CD4-positive, alpha-beta T cell (primary cell): Measurements from ENCODE around the gene DAPK1. TPM values are rescaled to one million over a fixed set of nuclear protein-coding genes. Genes with fewer than 3 reads are reported as not detected.

Experiments used
- ATAC-seq: fragments of 200-7000 bp; cut with Tn5 transposase; one replicate; pipeline ENCODE4 v1.10.0; 2022; ENCODE audit warnings: mild to moderate bottlenecking; ENCODE audit not compliant: poor library complexity
- CTCF ChIA-PET: fragments of 350-600 bp; sonication (Branson Sonifier 250); formaldehyde crosslinking; loops from one replicate; lab custom pipeline; 2021; ENCODE audit warnings: antibody characterized with exemption, inconsistent platforms; lab: Charles Lee
- POLR2A ChIA-PET: fragments of 350-600 bp; sonication (Branson Sonifier 250); formaldehyde crosslinking; loops from one replicate; lab custom pipeline; 2021; ENCODE audit warnings: antibody characterized with exemption, inconsistent platforms; lab: Charles Lee
- DNase-seq, 14 experiments: peaks; one replicate each; pipeline ENCODE4 v3.0.0-alpha.2; 2013 to 2020; ENCODE audit warnings: mixed read lengths in 2 of 14
- H3K27ac ChIP-seq, 2 donors: one replicate each; pipeline versions ENCODE4 v1.5.1 to v1.7.0; 2013; ENCODE audit warnings: low read length in 2 of 2, low read depth in 1 of 2, mild to moderate bottlenecking in 1 of 2
- H3K27me3 ChIP-seq, 2 experiments: 1 replicate in 1 of 2; 2 replicates in 1 of 2; pipeline versions ENCODE4 v1.6.1 to v1.7.0; 2013; ENCODE audit warnings: low read length in 2 of 2, control low read depth in 1 of 2, mild to moderate bottlenecking in 1 of 2, moderate library complexity in 1 of 2; ENCODE audit not compliant: insufficient read depth in 2 of 2, control insufficient read depth in 1 of 2
- H3K36me3 ChIP-seq: one replicate; pipeline ENCODE4 v1.6.1; 2013; ENCODE audit warnings: low read length, control low read depth; ENCODE audit not compliant: insufficient read depth
- H3K4me1 ChIP-seq: one replicate; pipeline ENCODE4 v1.6.1; 2013; ENCODE audit warnings: low read length, control low read depth; ENCODE audit not compliant: insufficient read depth
- H3K4me3 ChIP-seq: one replicate; pipeline ENCODE4 v1.5.1; 2013; ENCODE audit warnings: mild to moderate bottlenecking, low read length, moderate library complexity
- H3K9me3 ChIP-seq, 2 experiments: 1 replicate in 1 of 2; 2 replicates in 1 of 2; pipeline versions ENCODE4 v1.6.1 to v1.7.0; 2013; ENCODE audit warnings: low read length in 2 of 2, mild to moderate bottlenecking in 2 of 2, control low read depth in 1 of 2, moderate library complexity in 1 of 2; ENCODE audit not compliant: control insufficient read depth in 1 of 2, insufficient read depth in 1 of 2
- H3K27ac Mint-ChIP-seq: one replicate; pipeline ENCODE4 v1.8.0; 2020; ENCODE audit warnings: mixed read lengths
- H3K27me3 Mint-ChIP-seq: one replicate; pipeline ENCODE4 v1.8.0; 2021; ENCODE audit warnings: mixed read lengths
- H3K36me3 Mint-ChIP-seq: one replicate; pipeline ENCODE4 v1.8.0; 2021; ENCODE audit warnings: low read depth, mixed read lengths
- H3K4me1 Mint-ChIP-seq: one replicate; pipeline ENCODE4 v1.8.0; 2021; ENCODE audit warnings: low read depth, mixed read lengths
- H3K4me3 Mint-ChIP-seq: one replicate; pipeline ENCODE4 v1.8.0; 2020; ENCODE audit warnings: mild to moderate bottlenecking, mixed read lengths
- H3K9me3 Mint-ChIP-seq: one replicate; pipeline ENCODE4 v1.8.0; 2020; ENCODE audit warnings: mixed read lengths
- intact Hi-C, 2 experiments: fragments of 100-400 bp; cut with DNase I in 1 of 2; cut with micrococcal nuclease in 1 of 2; formaldehyde crosslinking; loops; one replicate each; pipeline versions ENCODE4 v1.15.1 to v1.9.0; 2023 to 2025; cut with DNase I, micrococcal nuclease
- total RNA-seq, 174 experiments: library from RNA in 2 of 174; stranded (reverse) in 2 of 174; gene quantifications; one replicate each; pipeline ENCODE4 v1.2.3 and lab custom pipeline; 2021 to 2026
- TF ChIP-seq, protein P1 (sequence below): fragments of 200-600 bp; IDR thresholded peaks from one replicate; pipeline ENCODE4 v1.8.0; 2022; ENCODE audit warnings: antibody characterized with exemption, mild to moderate bottlenecking

Gene DAPK1
- total RNA-seq, 2 experiments from 2014 or later: 2.7 TPM

DNA sequence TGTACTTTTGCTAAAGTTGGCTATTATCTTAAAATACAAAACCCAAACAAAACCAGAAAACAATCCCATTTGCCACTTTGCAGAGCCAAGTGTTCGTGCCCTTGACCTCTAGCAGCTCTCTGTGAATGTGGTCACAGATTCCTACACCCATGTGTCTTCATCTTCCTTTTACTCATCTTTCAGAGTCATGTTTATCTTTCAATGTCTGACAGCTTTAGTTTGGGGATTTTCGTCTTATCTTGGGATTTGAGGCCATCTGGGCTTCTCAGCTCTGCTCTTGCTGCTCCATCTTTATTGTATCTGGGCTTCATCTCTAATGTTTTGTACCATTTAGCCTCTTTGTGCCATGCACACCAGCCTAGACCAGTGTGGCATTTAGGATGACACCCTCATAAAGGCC lies 81.0 kb downstream of the DAPK1 start:
- H3K9me3 Mint-ChIP-seq: no peaks in the 10 kb centered on the region
- no peaks in the 10 kb centered on the region for H3K4me1 Mint-ChIP-seq
- Histone ChIP-seq H3K4me1 (no peaks in the 10 kb centered on the region), H3K4me3 (no peak overlapping the region), H3K27ac (no peak overlapping the region), H3K9me3 (no peaks in the 10 kb centered on the region), H3K36me3 (no peaks in the 10 kb centered on the region), H3K27me3 (no peaks in the 10 kb centered on the region)
- H3K36me3 Mint-ChIP-seq: no peaks in the 10 kb centered on the region
- no peak overlapping the region for H3K27ac Mint-ChIP-seq
- H3K4me3 Mint-ChIP-seq: no peak overlapping the region
- ChIA-PET POLR2A (no interaction called here), CTCF (no interaction called here)
- DNase-seq: no peak
- TF ChIP-seq, protein P1, sequence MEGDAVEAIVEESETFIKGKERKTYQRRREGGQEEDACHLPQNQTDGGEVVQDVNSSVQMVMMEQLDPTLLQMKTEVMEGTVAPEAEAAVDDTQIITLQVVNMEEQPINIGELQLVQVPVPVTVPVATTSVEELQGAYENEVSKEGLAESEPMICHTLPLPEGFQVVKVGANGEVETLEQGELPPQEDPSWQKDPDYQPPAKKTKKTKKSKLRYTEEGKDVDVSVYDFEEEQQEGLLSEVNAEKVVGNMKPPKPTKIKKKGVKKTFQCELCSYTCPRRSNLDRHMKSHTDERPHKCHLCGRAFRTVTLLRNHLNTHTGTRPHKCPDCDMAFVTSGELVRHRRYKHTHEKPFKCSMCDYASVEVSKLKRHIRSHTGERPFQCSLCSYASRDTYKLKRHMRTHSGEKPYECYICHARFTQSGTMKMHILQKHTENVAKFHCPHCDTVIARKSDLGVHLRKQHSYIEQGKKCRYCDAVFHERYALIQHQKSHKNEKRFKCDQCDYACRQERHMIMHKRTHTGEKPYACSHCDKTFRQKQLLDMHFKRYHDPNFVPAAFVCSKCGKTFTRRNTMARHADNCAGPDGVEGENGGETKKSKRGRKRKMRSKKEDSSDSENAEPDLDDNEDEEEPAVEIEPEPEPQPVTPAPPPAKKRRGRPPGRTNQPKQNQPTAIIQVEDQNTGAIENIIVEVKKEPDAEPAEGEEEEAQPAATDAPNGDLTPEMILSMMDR: no peak
- intact Hi-C loops: no loop called here
- ATAC-seq: no peak
- H3K27me3 Mint-ChIP-seq: no peaks in the 10 kb centered on the region

DNA sequence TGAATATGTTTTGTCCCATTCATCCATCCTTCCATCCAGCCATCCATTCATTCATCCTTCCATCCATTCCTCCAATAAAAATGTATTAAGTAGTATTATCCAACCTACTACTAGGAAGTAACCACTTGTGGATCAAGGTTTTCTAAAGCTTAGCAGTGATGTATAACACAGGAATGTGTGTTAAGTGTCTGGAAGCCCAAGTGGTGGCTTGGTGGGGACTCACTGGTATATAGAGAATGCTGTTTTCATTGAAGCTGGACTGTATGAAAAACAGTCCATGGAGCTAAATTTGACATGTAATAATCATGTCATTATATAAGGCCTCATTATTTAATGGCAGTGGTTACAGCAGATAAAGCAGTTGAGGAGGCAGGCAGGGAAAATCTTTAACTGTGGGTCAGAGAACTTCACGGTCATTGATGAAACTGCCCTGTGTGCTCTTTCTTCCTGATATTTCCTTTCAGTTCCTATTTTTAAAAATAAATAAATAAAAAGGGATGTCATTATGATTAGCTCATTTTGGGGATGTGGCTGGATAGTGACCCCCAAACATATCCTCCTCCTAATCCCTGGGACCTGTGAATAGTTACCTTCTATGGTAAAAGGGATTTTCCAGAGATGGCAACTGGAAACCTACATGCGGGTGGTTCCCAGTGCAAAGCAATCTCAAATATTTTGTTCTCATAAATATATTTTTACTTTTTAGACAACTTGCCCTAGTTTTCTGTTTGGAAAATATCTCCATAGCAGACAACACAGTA lies 82.3 kb downstream of the DAPK1 start:
- Histone ChIP-seq H3K36me3 (no peaks in the 10 kb centered on the region), H3K9me3 (no peaks in the 10 kb centered on the region), H3K4me3 (no peak overlapping the region), H3K4me1 (no peaks in the 10 kb centered on the region), H3K27me3 (no peaks in the 10 kb centered on the region), H3K27ac (no peak overlapping the region)
- Mint-ChIP-seq H3K9me3 (no peaks in the 10 kb centered on the region), H3K36me3 (no peaks in the 10 kb centered on the region), H3K4me3 (no peak overlapping the region), H3K4me1 (no peaks in the 10 kb centered on the region), H3K27ac (no peak overlapping the region), H3K27me3 (no peaks in the 10 kb centered on the region)
- peak in 2 of 14 experiments; percentile 9 to 14 for DNase-seq
- intact Hi-C loops: no loop called here
- TF ChIP-seq, protein P1: no peak
- ATAC-seq: no peak
- ChIA-PET CTCF (interaction anchor here (1.3 kb wide), 1 partner anchor 10 kb away, joined by 3 read pairs; no protein-coding TSS in a partner anchor), POLR2A (interaction anchor here (1.0 kb wide), 1 partner anchor 82 kb away, joined by 3 read pairs; the partner anchor contains the start of gene DAPK1)

- ChIA-PET CTCF (interaction anchor here (1.3 kb wide), 1 partner anchor 11 kb away, joined by 3 read pairs; no protein-coding TSS in a partner anchor), POLR2A (interaction anchor here (1.0 kb wide), 1 partner anchor 83 kb away, joined by 3 read pairs; the partner anchor contains the start of gene DAPK1)
- Mint-ChIP-seq H3K27ac (no peak overlapping the region), H3K4me3 (no peak overlapping the region), H3K9me3 (no peaks in the 10 kb centered on the region), H3K36me3 (no peaks in the 10 kb centered on the region), H3K4me1 (no peaks in the 10 kb centered on the region), H3K27me3 (no peaks in the 10 kb centered on the region)
- TF ChIP-seq, protein P1: no peak
- DNase-seq: no peak
- Histone ChIP-seq H3K36me3 (no peaks in the 10 kb centered on the region), H3K9me3 (no peaks in the 10 kb centered on the region), H3K27me3 (no peaks in the 10 kb centered on the region), H3K4me1 (no peaks in the 10 kb centered on the region), H3K4me3 (no peak overlapping the region), H3K27ac (no peak overlapping the region)
- no peak for ATAC-seq
- intact Hi-C loops: no loop called here
These were observed 83.3 kb downstream of the DAPK1 start for GRCh38 chr9:87580941-87581438.
